ENCODE measurements around the gene ATP6V1A.

ATP6V1A gene

GRCh38 chr3:113719758-113720157, 27.1 kb upstream of the ATP6V1A start:
- no peak overlapping the region for H3K4me3 ChIP-seq (ENCODE audit: low read depth in 1 of 2, low read length in 2 of 2)
- H3K27ac ChIP-seq (ENCODE audit: low read length) = no peak overlapping the region
- ATAC-seq (ENCODE audit: insufficient read depth, low read depth) (no peak), DNase-seq (no peak)
- no peak overlapping the region for H3K4me2 ChIP-seq (ENCODE audit: insufficient read depth, low read length)
- H3K79me2 ChIP-seq (ENCODE audit: insufficient read depth, low read length) = peaks cover 14% of the 10 kb centered on the region
- H4K20me1 ChIP-seq (ENCODE audit: insufficient read depth, low read length) = peaks cover 9% of the 10 kb centered on the region; the same call in 1 of the 2 replicates
- no peaks in the 10 kb centered on the region for H3K27me3 ChIP-seq (ENCODE audit: insufficient read depth, low read length, poor library complexity)
- H3K4me1 ChIP-seq (ENCODE audit: insufficient read depth, low read length) = no peaks in the 10 kb centered on the region
- H3K9me3 ChIP-seq (ENCODE audit: insufficient read depth, low read length, severe bottlenecking) = no peaks in the 10 kb centered on the region
- H3K9ac ChIP-seq (ENCODE audit: low read depth, low read length) = no peak overlapping the region
- H2AFZ ChIP-seq (ENCODE audit: low read depth, low read length) = no peak overlapping the region
- peaks cover 68% of the 10 kb centered on the region for H3K36me3 ChIP-seq (ENCODE audit: insufficient read depth, low read length)
- TF ChIP-seq CTCF (IDR thresholded peaks at IDR 0.05; ENCODE audit: borderline replicate concordance, extremely low read depth, low read length, poor library complexity, severe bottlenecking) (no peak), EZH2 (IDR thresholded peaks at IDR 0.05; ENCODE audit: borderline replicate concordance, low read depth, low read length, severe bottlenecking) (no peak)

- H3K4me3 ChIP-seq (ENCODE audit: low read depth in 1 of 2, low read length in 2 of 2) = no peak overlapping the region
- H2AFZ ChIP-seq (ENCODE audit: low read depth, low read length) = no peak overlapping the region
- ATAC-seq (ENCODE audit: insufficient read depth, low read depth) (no peak), DNase-seq (no peak)
- H3K27me3 ChIP-seq (ENCODE audit: insufficient read depth, low read length, poor library complexity) = no peaks in the 10 kb centered on the region
- H3K36me3 ChIP-seq (ENCODE audit: insufficient read depth, low read length) = peaks cover 61% of the 10 kb centered on the region
- TF ChIP-seq CTCF (IDR thresholded peaks at IDR 0.05; ENCODE audit: borderline replicate concordance, extremely low read depth, low read length, poor library complexity, severe bottlenecking) (no peak), EZH2 (IDR thresholded peaks at IDR 0.05; ENCODE audit: borderline replicate concordance, low read depth, low read length, severe bottlenecking) (no peak)
- H3K9ac ChIP-seq (ENCODE audit: low read depth, low read length) = no peak overlapping the region
- no peak overlapping the region for H3K4me2 ChIP-seq (ENCODE audit: insufficient read depth, low read length)
- H3K4me1 ChIP-seq (ENCODE audit: insufficient read depth, low read length) = no peaks in the 10 kb centered on the region
- no peak overlapping the region for H3K27ac ChIP-seq (ENCODE audit: low read length)
- peaks cover 12% of the 10 kb centered on the region; the same call in 1 of the 2 replicates for H4K20me1 ChIP-seq (ENCODE audit: insufficient read depth, low read length)
- H3K9me3 ChIP-seq (ENCODE audit: insufficient read depth, low read length, severe bottlenecking) = no peaks in the 10 kb centered on the region
- peaks cover 32% of the 10 kb centered on the region for H3K79me2 ChIP-seq (ENCODE audit: insufficient read depth, low read length)
Observed at GRCh38 chr3:113721636-113722035, 25.2 kb upstream of the ATP6V1A start.

GRCh38 chr3:113728661-113729060, 18.2 kb upstream of the ATP6V1A start:
- ATAC-seq (ENCODE audit: insufficient read depth, low read depth) = no peak

More at GRCh38 chr3:113728661-113729060, 18.2 kb upstream of the ATP6V1A start:
- DNase-seq = no peak
- no peak for TF ChIP-seq CTCF (IDR thresholded peaks at IDR 0.05; ENCODE audit: borderline replicate concordance, extremely low read depth, low read length, poor library complexity, severe bottlenecking)
- TF ChIP-seq EZH2 (IDR thresholded peaks at IDR 0.05; ENCODE audit: borderline replicate concordance, low read depth, low read length, severe bottlenecking) = no peak
- no peak overlapping the region for H2AFZ ChIP-seq (ENCODE audit: low read depth, low read length)
- no peaks in the 10 kb centered on the region for H3K4me1 ChIP-seq (ENCODE audit: insufficient read depth, low read length)
- peaks cover 24% of the 10 kb centered on the region; the same call in 1 of the 2 replicates for H3K36me3 ChIP-seq (ENCODE audit: insufficient read depth, low read length)
- H3K9me3 ChIP-seq (ENCODE audit: insufficient read depth, low read length, severe bottlenecking) = no peaks in the 10 kb centered on the region
- peaks cover 93% of the 10 kb centered on the region for H3K79me2 ChIP-seq (ENCODE audit: insufficient read depth, low read length)
- no peak overlapping the region for H3K9ac ChIP-seq (ENCODE audit: low read depth, low read length)
- H4K20me1 ChIP-seq (ENCODE audit: insufficient read depth, low read length) = peaks cover 43% of the 10 kb centered on the region
- H3K27me3 ChIP-seq (ENCODE audit: insufficient read depth, low read length, poor library complexity) = no peaks in the 10 kb centered on the region
- H3K4me2 ChIP-seq (ENCODE audit: insufficient read depth, low read length) = no peak overlapping the region
- no peak overlapping the region for H3K27ac ChIP-seq (ENCODE audit: low read length)
- H3K4me3 ChIP-seq (ENCODE audit: low read depth in 1 of 2, low read length in 2 of 2) = no peak overlapping the region

Measured in DND-41 (cell line).